Endothelial cell (in vitro differentiated cells): Measurements from ENCODE around the gene ST7. TPM values are rescaled to one million over a fixed set of nuclear protein-coding genes. Genes with fewer than 3 reads are reported as not detected.

ENCODE experiments used
- DNase-seq: peaks from one replicate; pipeline ENCODE4 v3.0.0; 2021; ENCODE audit warnings: low spot score
- H3K27ac Mint-ChIP-seq: one replicate; pipeline ENCODE4 v1.8.0; 2021; ENCODE audit warnings: mixed read lengths, inconsistent platforms; ENCODE audit not compliant: unreplicated experiment
- H3K27me3 Mint-ChIP-seq: one replicate; pipeline ENCODE4 v1.8.0; 2021; ENCODE audit warnings: mild to moderate bottlenecking, moderate library complexity, mixed read lengths, inconsistent platforms; ENCODE audit not compliant: unreplicated experiment
- H3K36me3 Mint-ChIP-seq: one replicate; pipeline ENCODE4 v1.8.0; 2021; ENCODE audit warnings: mild to moderate bottlenecking, low read depth, mixed read lengths, inconsistent platforms; ENCODE audit not compliant: unreplicated experiment
- H3K4me1 Mint-ChIP-seq: one replicate; pipeline ENCODE4 v1.8.0; 2021; ENCODE audit warnings: mild to moderate bottlenecking, mixed read lengths, inconsistent platforms; ENCODE audit not compliant: unreplicated experiment
- H3K4me3 Mint-ChIP-seq: one replicate; pipeline ENCODE4 v1.8.0; 2021; ENCODE audit warnings: mild to moderate bottlenecking, mixed read lengths, inconsistent platforms; ENCODE audit not compliant: unreplicated experiment
- H3K9me3 Mint-ChIP-seq: one replicate; pipeline ENCODE4 v1.8.0; 2021; ENCODE audit warnings: mixed read lengths, inconsistent platforms; ENCODE audit not compliant: unreplicated experiment
- total RNA-seq: library from RNA; stranded (reverse); fragmentation: NEBNext Ultra II Directional; extraction: Animal tissue kit (Norgen Biotek cat#: 25700); gene quantifications from one replicate; pipeline ENCODE4 v1.2.1, GENCODE V29; 2021; ENCODE audit not compliant: unreplicated experiment
- TF ChIP-seq, protein P1 (sequence below): fragments of 200-600 bp; sonication (generic); IDR thresholded peaks from one replicate; pipeline ENCODE4 v1.5.0; 2021; ENCODE audit warnings: antibody characterized with exemption; ENCODE audit not compliant: unreplicated experiment

Gene ST7
- total RNA-seq, 1 donor from 2014 or later = 44.1 TPM

DNA sequence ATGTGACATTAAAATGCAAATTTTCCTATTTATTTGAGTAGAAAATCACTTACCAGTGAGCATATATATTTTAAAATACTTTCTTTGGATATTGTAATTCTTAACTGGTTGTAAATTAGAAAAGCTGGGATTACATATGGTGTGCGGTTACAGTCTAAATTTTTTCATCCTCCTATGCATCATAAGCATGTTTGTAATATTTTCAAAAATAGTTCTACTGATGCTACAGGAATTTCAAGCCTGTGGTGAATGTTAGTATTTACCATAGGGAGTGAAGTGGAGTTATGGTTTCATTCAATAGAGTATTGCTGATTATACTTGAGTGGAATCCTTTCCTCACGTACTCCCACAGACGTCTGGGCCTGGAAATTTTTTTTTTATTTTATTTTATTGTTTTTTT, 34.6 kb upstream of the ST7 start:
- H3K9me3 Mint-ChIP-seq = no peaks in the 10 kb centered on the region
- TF ChIP-seq, protein P1, sequence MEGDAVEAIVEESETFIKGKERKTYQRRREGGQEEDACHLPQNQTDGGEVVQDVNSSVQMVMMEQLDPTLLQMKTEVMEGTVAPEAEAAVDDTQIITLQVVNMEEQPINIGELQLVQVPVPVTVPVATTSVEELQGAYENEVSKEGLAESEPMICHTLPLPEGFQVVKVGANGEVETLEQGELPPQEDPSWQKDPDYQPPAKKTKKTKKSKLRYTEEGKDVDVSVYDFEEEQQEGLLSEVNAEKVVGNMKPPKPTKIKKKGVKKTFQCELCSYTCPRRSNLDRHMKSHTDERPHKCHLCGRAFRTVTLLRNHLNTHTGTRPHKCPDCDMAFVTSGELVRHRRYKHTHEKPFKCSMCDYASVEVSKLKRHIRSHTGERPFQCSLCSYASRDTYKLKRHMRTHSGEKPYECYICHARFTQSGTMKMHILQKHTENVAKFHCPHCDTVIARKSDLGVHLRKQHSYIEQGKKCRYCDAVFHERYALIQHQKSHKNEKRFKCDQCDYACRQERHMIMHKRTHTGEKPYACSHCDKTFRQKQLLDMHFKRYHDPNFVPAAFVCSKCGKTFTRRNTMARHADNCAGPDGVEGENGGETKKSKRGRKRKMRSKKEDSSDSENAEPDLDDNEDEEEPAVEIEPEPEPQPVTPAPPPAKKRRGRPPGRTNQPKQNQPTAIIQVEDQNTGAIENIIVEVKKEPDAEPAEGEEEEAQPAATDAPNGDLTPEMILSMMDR = no peak
- H3K27me3 Mint-ChIP-seq = peaks cover 10% of the 10 kb centered on the region
- peaks cover 24% of the 10 kb centered on the region for H3K36me3 Mint-ChIP-seq
- no peak overlapping the region for H3K27ac Mint-ChIP-seq
- no peak overlapping the region for H3K4me3 Mint-ChIP-seq
- DNase-seq = no peak
- H3K4me1 Mint-ChIP-seq = peaks cover 9% of the 10 kb centered on the region

DNA sequence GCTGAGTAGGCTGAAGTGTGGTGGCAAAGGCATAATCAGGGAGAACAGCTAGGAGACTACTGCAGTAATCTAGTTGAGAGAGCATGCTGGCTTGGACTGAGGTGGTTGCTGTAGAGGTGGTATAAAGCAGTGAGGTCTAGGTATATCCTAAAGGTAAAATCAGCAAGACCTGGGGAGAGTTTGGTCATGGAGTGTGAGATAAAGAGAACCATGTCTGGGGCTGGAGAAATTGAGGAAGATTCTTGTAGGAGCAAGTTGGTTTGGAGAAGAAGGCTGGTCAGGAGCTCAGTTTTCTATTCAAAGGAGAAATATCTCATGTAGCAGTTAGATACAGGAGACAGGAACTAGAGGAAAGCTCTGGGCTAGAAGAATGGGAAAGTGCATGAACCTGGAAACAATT, 32.9 kb upstream of the ST7 start:
- TF ChIP-seq, protein P1 = no peak
- H3K4me1 Mint-ChIP-seq = peaks cover 9% of the 10 kb centered on the region
- H3K36me3 Mint-ChIP-seq = peaks cover 17% of the 10 kb centered on the region
- peaks cover 7% of the 10 kb centered on the region for H3K27me3 Mint-ChIP-seq
- H3K27ac Mint-ChIP-seq = peak overlapping the region; percentile 68
- H3K9me3 Mint-ChIP-seq = no peaks in the 10 kb centered on the region
- peak overlapping the region; percentile 43 for H3K4me3 Mint-ChIP-seq
- no peak for DNase-seq

DNA sequence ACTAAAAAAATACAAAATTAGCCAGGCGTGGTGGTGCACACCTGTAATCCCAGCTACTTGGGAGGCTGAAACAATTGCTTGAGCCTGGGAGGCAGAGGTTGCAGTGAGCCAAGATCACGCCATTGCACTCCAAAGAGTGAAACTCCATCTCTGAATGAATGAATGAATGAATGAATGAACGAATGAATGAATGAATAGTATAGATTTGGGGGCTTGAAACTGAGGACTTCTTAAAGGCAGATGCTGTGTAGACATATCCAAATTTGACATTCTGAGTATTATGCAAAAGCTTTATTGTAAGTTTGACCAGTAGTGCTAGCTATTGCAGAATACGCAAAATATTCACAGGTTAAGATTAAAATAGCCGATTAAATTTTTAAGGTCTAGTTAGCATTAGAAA, 30.8 kb upstream of the ST7 start:
- Mint-ChIP-seq H3K27ac (no peak overlapping the region), H3K4me1 (peaks cover 9% of the 10 kb centered on the region), H3K4me3 (no peak overlapping the region), H3K9me3 (no peaks in the 10 kb centered on the region), H3K27me3 (peaks cover 7% of the 10 kb centered on the region), H3K36me3 (peaks cover 15% of the 10 kb centered on the region)
- no peak for DNase-seq
- TF ChIP-seq, protein P1 = no peak

DNA sequence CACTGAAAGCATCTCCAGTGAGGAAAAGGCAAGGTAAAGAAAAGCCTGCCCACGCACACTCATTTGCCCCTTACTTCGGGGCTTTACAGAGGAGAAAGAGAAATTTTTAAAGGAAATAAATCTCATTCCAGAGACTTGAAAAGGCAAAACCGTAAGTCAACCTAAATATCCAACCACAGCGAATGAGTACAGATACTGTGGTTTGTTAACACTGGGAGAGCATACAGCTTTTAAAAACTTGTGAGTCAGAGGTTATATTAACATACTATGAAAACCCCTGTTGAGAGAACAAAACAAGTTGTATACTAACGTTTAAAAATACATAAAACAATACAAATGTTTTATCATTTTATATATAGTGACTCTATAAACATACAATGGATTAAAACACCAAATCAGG, 28.6 kb upstream of the ST7 start:
- H3K36me3 Mint-ChIP-seq = peaks cover 8% of the 10 kb centered on the region
- H3K4me3 Mint-ChIP-seq = no peak overlapping the region
- no peaks in the 10 kb centered on the region for H3K9me3 Mint-ChIP-seq
- no peak for DNase-seq
- H3K27ac Mint-ChIP-seq = no peak overlapping the region
- TF ChIP-seq, protein P1 = no peak
- peaks cover 8% of the 10 kb centered on the region for H3K4me1 Mint-ChIP-seq
- H3K27me3 Mint-ChIP-seq = peaks cover 11% of the 10 kb centered on the region

DNA sequence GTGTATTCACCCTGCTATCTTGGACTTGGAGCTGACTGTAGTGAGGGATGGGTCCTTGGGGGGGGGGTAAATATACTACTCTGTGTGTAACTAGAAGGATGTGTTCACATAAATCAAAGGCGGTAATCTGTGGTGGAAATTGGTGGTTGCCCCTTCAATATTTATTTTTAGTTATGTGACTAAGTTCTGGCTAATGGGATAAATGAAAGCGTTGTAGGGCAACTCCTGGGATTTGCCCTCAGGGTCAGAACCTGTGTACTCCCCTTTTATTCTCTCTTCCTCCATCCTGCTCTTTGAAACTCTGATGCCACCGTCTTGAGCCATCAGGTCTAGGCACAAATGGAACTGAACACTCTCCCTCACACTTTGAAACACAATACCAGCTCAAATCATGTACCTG, 24.3 kb upstream of the ST7 start:
- peaks cover 8% of the 10 kb centered on the region for H3K27me3 Mint-ChIP-seq
- no peak for DNase-seq
- no peaks in the 10 kb centered on the region for H3K9me3 Mint-ChIP-seq
- H3K27ac Mint-ChIP-seq = no peak overlapping the region
- H3K36me3 Mint-ChIP-seq = no peaks in the 10 kb centered on the region
- no peak overlapping the region for H3K4me3 Mint-ChIP-seq
- TF ChIP-seq, protein P1 = no peak
- H3K4me1 Mint-ChIP-seq = peaks cover 4% of the 10 kb centered on the region
